ENCODE measurements around the gene STXBP5. TPM values are rescaled to one million over a fixed set of nuclear protein-coding genes. Genes with fewer than 3 reads are reported as not detected.

Gene STXBP5
- polyA plus RNA-seq, 2 of the 4 experiments (the other 2 are of a cell fraction): 10.8 to 17.8 TPM

DNA sequence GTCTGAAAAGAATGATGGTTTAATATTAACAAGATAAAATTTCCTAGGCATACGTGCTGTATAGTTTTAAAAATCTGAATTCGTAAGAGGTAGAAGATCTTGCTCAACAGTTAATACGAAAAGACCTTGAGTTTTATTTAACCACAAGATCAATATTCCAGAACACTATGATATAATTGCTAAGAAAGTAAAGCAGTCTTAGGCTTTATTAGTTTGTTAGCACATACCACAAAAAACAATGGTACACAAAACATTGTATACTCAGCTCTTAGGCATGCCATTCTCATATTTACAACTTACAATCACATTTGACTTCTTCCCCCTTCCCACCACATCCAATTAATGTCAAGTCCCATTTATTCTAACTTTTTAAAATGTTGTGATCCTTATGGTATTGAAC, 24.4 kb upstream of the STXBP5 start:
- DNase-seq (ENCODE audit: low read depth in 1 of 2, low spot score in 1 of 2) (no peak), FAIRE-seq (no peak), ATAC-seq (no peak)
- CTCF ChIA-PET: no interaction called here
- Histone ChIP-seq H3K4me1 (no peaks in the 10 kb centered on the region), H3K4me2 (no peak overlapping the region), H3K9me3 (no peaks in the 10 kb centered on the region), H3K4me3 (no peak overlapping the region), H3K27ac (no peak overlapping the region)
- POLR2A ChIA-PET: no interaction called here
- WGBS (ENCODE audit: missing lambda C conversion rate): 73% methylated on average over 3 of the region's 3 CpGs
- TF ChIP-seq CHD4 (IDR thresholded peaks at IDR 0.05; ENCODE audit: borderline replicate concordance) (no peak), HEYL (CRISPR knock-in tag; IDR thresholded peaks at IDR 0.05) (no peak), SREBF2 (IDR thresholded peaks at IDR 0.05) (no peak), ZSCAN20 (CRISPR knock-in tag; IDR thresholded peaks at IDR 0.05) (no peak), TP53 (CRISPR knock-in tag; IDR thresholded peaks at IDR 0.05) (no peak), JUNB (IDR thresholded peaks at IDR 0.05) (no peak), CEBPB (IDR thresholded peaks at IDR 0.05) (no peak), PHF8 (IDR thresholded peaks at IDR 0.05; ENCODE audit: borderline replicate concordance, low read depth) (no peak), KDM5A (IDR thresholded peaks at IDR 0.05) (no peak)
- TF ChIP-seq, protein P1, sequence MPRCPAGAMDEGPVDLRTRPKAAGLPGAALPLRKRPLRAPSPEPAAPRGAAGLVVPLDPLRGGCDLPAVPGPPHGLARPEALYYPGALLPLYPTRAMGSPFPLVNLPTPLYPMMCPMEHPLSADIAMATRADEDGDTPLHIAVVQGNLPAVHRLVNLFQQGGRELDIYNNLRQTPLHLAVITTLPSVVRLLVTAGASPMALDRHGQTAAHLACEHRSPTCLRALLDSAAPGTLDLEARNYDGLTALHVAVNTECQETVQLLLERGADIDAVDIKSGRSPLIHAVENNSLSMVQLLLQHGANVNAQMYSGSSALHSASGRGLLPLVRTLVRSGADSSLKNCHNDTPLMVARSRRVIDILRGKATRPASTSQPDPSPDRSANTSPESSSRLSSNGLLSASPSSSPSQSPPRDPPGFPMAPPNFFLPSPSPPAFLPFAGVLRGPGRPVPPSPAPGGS (IDR thresholded peaks at IDR 0.05): no peak
- TF ChIP-seq, protein P2, sequence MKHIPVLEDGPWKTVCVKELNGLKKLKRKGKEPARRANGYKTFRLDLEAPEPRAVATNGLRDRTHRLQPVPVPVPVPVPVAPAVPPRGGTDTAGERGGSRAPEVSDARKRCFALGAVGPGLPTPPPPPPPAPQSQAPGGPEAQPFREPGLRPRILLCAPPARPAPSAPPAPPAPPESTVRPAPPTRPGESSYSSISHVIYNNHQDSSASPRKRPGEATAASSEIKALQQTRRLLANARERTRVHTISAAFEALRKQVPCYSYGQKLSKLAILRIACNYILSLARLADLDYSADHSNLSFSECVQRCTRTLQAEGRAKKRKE (CRISPR knock-in tag; IDR thresholded peaks at IDR 0.05; ENCODE audit: low read depth): no peak
- TF ChIP-seq, protein P3, sequence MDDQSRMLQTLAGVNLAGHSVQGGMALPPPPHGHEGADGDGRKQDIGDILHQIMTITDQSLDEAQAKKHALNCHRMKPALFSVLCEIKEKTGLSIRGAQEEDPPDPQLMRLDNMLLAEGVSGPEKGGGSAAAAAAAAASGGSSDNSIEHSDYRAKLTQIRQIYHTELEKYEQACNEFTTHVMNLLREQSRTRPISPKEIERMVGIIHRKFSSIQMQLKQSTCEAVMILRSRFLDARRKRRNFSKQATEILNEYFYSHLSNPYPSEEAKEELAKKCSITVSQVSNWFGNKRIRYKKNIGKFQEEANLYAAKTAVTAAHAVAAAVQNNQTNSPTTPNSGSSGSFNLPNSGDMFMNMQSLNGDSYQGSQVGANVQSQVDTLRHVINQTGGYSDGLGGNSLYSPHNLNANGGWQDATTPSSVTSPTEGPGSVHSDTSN (IDR thresholded peaks at IDR 0.05): no peak
- TF ChIP-seq, protein P4, sequence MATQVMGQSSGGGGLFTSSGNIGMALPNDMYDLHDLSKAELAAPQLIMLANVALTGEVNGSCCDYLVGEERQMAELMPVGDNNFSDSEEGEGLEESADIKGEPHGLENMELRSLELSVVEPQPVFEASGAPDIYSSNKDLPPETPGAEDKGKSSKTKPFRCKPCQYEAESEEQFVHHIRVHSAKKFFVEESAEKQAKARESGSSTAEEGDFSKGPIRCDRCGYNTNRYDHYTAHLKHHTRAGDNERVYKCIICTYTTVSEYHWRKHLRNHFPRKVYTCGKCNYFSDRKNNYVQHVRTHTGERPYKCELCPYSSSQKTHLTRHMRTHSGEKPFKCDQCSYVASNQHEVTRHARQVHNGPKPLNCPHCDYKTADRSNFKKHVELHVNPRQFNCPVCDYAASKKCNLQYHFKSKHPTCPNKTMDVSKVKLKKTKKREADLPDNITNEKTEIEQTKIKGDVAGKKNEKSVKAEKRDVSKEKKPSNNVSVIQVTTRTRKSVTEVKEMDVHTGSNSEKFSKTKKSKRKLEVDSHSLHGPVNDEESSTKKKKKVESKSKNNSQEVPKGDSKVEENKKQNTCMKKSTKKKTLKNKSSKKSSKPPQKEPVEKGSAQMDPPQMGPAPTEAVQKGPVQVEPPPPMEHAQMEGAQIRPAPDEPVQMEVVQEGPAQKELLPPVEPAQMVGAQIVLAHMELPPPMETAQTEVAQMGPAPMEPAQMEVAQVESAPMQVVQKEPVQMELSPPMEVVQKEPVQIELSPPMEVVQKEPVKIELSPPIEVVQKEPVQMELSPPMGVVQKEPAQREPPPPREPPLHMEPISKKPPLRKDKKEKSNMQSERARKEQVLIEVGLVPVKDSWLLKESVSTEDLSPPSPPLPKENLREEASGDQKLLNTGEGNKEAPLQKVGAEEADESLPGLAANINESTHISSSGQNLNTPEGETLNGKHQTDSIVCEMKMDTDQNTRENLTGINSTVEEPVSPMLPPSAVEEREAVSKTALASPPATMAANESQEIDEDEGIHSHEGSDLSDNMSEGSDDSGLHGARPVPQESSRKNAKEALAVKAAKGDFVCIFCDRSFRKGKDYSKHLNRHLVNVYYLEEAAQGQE (IDR thresholded peaks at IDR 0.05): no peak

DNA sequence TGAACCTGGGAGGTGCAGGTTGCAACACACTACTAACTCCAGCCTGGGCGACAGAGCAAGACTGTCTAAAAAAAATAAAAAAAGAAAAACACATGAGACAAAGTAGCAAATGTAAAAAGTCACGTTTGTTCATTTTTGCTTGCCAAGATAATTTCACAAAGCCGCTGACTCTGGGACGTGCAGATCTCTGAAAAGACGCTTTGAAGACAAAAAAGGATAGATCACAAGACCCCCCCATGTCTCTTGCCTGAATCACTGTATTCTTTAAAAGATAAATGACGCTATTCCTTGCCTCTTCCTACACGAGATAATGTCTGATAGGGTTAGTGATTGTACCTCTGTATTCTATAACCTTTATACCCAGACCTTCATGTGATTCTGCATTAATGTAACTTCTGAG, 23.3 kb upstream of the STXBP5 start:
- no peak overlapping the region for H3K27ac ChIP-seq
- H3K4me2 ChIP-seq: no peak overlapping the region
- H3K9me3 ChIP-seq: no peaks in the 10 kb centered on the region
- TF ChIP-seq CBX2 (IDR thresholded peaks at IDR 0.05; ENCODE audit: borderline replicate concordance, low read depth) (no peak), HOXB13 (CRISPR knock-in tag; IDR thresholded peaks at IDR 0.05; ENCODE audit: low read depth) (no peak), ZC3H11A (IDR thresholded peaks at IDR 0.05) (no peak), MAZ (IDR thresholded peaks at IDR 0.05; ENCODE audit: borderline replicate concordance, low read depth, low read length) (no peak), CBX8 (IDR thresholded peaks at IDR 0.05) (no peak), FOSB (CRISPR knock-in tag; IDR thresholded peaks at IDR 0.05) (no peak)
- TF ChIP-seq, protein P1 (IDR thresholded peaks at IDR 0.05): no peak
- no peak for FAIRE-seq
- CTCF ChIA-PET: no interaction called here
- POLR2A ChIA-PET: no interaction called here
- no peak overlapping the region for H3K4me3 ChIP-seq
- DNase-seq (ENCODE audit: low read depth in 1 of 2, low spot score in 1 of 2): no peak
- no peaks in the 10 kb centered on the region for H3K4me1 ChIP-seq
- ATAC-seq: no peak
- 76% methylated on average over 7 of the region's 7 CpGs for WGBS (ENCODE audit: missing lambda C conversion rate)

Measured in A549 (cell line).